ENCODE data around the gene ASPRV1. TPM values are rescaled to one million over a fixed set of nuclear protein-coding genes. Genes with fewer than 3 reads are reported as not detected.

ASPRV1 gene
- polyA plus RNA-seq, 1 donor (not counting 4 experiments of a cell fraction or from before 2014, with no cell fraction given): 1.5 TPM

- no peak overlapping the region for H3K27ac ChIP-seq (ENCODE audit: control insufficient read depth, insufficient read depth, low read length)
Observed at GRCh38 chr2:69989009-69989408, 27.6 kb upstream of the ASPRV1 start.

GRCh38 chr2:69988086-69988635 is 26.7 kb upstream of the ASPRV1 start:
- H3K9me1 ChIP-seq (ENCODE audit: control insufficient read depth, extremely low read depth, insufficient read depth, low read length): no peaks in the 10 kb centered on the region
- H3K27ac ChIP-seq (ENCODE audit: control insufficient read depth, insufficient read depth, low read length): no peak overlapping the region

More at GRCh38 chr2:69989009-69989408, 27.6 kb upstream of the ASPRV1 start:
- H3K27me3 ChIP-seq (ENCODE audit: control insufficient read depth, extremely low read depth, insufficient read depth, low read length): no peaks in the 10 kb centered on the region
- dilution Hi-C loops (cut with MboI; ENCODE audit: extremely low pct_ligation_motif_present, low sequenced_read_pairs): no loop called here
- FAIRE-seq (no peak), DNase-seq (ENCODE audit: low read depth, low spot score) (no peak)
- no peak overlapping the region for H2AFZ ChIP-seq (ENCODE audit: control insufficient read depth, low read length)
- no peak overlapping the region for H3K9ac ChIP-seq (ENCODE audit: control insufficient read depth, extremely low read depth, insufficient read depth, low read length)
- no peak overlapping the region for H3K4me3 ChIP-seq (ENCODE audit: control insufficient read depth in 2 of 3, extremely low read depth in 1 of 3, insufficient read depth in 2 of 3, low read depth in 1 of 3, low read length in 3 of 3)
- H3K9me3 ChIP-seq (ENCODE audit: control insufficient read depth, low read depth, low read length): no peaks in the 10 kb centered on the region
- H3K4me2 ChIP-seq (ENCODE audit: control insufficient read depth, extremely low read depth, insufficient read depth, low read depth, low read length): no peak overlapping the region
- no peaks in the 10 kb centered on the region for H4K20me1 ChIP-seq (ENCODE audit: control insufficient read depth, extremely low read depth, insufficient read depth, low read length)
- no peak for TF ChIP-seq EZH2 (IDR thresholded peaks at IDR 0.05; ENCODE audit: low read length)
- TF ChIP-seq, protein P1, sequence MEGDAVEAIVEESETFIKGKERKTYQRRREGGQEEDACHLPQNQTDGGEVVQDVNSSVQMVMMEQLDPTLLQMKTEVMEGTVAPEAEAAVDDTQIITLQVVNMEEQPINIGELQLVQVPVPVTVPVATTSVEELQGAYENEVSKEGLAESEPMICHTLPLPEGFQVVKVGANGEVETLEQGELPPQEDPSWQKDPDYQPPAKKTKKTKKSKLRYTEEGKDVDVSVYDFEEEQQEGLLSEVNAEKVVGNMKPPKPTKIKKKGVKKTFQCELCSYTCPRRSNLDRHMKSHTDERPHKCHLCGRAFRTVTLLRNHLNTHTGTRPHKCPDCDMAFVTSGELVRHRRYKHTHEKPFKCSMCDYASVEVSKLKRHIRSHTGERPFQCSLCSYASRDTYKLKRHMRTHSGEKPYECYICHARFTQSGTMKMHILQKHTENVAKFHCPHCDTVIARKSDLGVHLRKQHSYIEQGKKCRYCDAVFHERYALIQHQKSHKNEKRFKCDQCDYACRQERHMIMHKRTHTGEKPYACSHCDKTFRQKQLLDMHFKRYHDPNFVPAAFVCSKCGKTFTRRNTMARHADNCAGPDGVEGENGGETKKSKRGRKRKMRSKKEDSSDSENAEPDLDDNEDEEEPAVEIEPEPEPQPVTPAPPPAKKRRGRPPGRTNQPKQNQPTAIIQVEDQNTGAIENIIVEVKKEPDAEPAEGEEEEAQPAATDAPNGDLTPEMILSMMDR (optimal IDR thresholded peaks at IDR 0.05 in 1 of 3, IDR thresholded peaks at IDR 0.05 in 1 of 3, conservative IDR thresholded peaks at IDR 0.05 in 1 of 3; ENCODE audit: extremely low read depth in 1 of 3, insufficient read depth in 2 of 3, low read length in 3 of 3): no peak
- H3K9me1 ChIP-seq (ENCODE audit: control insufficient read depth, extremely low read depth, insufficient read depth, low read length): no peaks in the 10 kb centered on the region
- no peaks in the 10 kb centered on the region for H3K4me1 ChIP-seq (ENCODE audit: control insufficient read depth, extremely low read depth, insufficient read depth, low read length)
- no peaks in the 10 kb centered on the region for H3K79me2 ChIP-seq (ENCODE audit: control insufficient read depth, insufficient read depth, low read length)
- no peaks in the 10 kb centered on the region for H3K36me3 ChIP-seq (ENCODE audit: control insufficient read depth in 2 of 2, extremely low read depth in 1 of 2, insufficient read depth in 2 of 2, low read length in 2 of 2)

More at GRCh38 chr2:69988086-69988635, 26.7 kb upstream of the ASPRV1 start:
- no peak overlapping the region for H3K9ac ChIP-seq (ENCODE audit: control insufficient read depth, extremely low read depth, insufficient read depth, low read length)
- dilution Hi-C loops (cut with MboI; ENCODE audit: extremely low pct_ligation_motif_present, low sequenced_read_pairs): no loop called here
- H3K27me3 ChIP-seq (ENCODE audit: control insufficient read depth, extremely low read depth, insufficient read depth, low read length): no peaks in the 10 kb centered on the region
- no peak for TF ChIP-seq EZH2 (IDR thresholded peaks at IDR 0.05; ENCODE audit: low read length)
- TF ChIP-seq, protein P1 (optimal IDR thresholded peaks at IDR 0.05 in 1 of 3, IDR thresholded peaks at IDR 0.05 in 1 of 3, conservative IDR thresholded peaks at IDR 0.05 in 1 of 3; ENCODE audit: extremely low read depth in 1 of 3, insufficient read depth in 2 of 3, low read length in 3 of 3): no peak
- H3K4me3 ChIP-seq (ENCODE audit: control insufficient read depth in 2 of 3, extremely low read depth in 1 of 3, insufficient read depth in 2 of 3, low read depth in 1 of 3, low read length in 3 of 3): no peak overlapping the region
- H3K4me2 ChIP-seq (ENCODE audit: control insufficient read depth, extremely low read depth, insufficient read depth, low read depth, low read length): no peak overlapping the region
- no peak for DNase-seq (ENCODE audit: low read depth, low spot score)
- H3K79me2 ChIP-seq (ENCODE audit: control insufficient read depth, insufficient read depth, low read length): no peaks in the 10 kb centered on the region
- FAIRE-seq: no peak
- no peak overlapping the region for H2AFZ ChIP-seq (ENCODE audit: control insufficient read depth, low read length)
- H3K9me3 ChIP-seq (ENCODE audit: control insufficient read depth, low read depth, low read length): no peaks in the 10 kb centered on the region
- H3K4me1 ChIP-seq (ENCODE audit: control insufficient read depth, extremely low read depth, insufficient read depth, low read length): no peaks in the 10 kb centered on the region
- H3K36me3 ChIP-seq (ENCODE audit: control insufficient read depth in 2 of 2, extremely low read depth in 1 of 2, insufficient read depth in 2 of 2, low read length in 2 of 2): no peaks in the 10 kb centered on the region
- H4K20me1 ChIP-seq (ENCODE audit: control insufficient read depth, extremely low read depth, insufficient read depth, low read length): no peaks in the 10 kb centered on the region
